ENCODE measurements around the gene WNT3A.
"Not testable (repeated sequence)": the region's sequence is repeated elsewhere in the genome, so short reads cannot be mapped to it uniquely, and the experiment has no call there.

WNT3A gene

DNA sequence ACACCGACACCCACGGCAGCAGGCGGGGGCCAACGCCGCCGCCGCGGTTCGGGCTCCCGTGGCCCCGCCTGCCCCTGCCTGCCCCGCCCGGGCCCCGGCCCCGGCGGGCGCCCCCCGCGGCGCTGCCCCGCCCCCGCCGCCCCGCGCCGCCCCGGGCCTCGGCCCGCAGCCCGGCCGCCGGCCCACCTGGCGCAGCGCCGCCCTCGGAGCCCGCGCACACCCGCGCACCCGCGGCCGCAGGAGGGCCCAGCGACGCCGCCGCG lies at the start of gene WNT3A:
Gene WNT3A, plus strand, starts transcription at position 213 of the 263 bp plus-strand sequence. CDS start 131 bp downstream, outside the sequence.
- in situ Hi-C loops (cut with MboI; ENCODE audit: low sequenced_read_pairs): no loop called here

- in situ Hi-C loops (cut with MboI; ENCODE audit: low sequenced_read_pairs): no loop called here
These were observed 48.0 kb upstream of the WNT3A start for GRCh38 chr1:227958617-227959324.

DNA sequence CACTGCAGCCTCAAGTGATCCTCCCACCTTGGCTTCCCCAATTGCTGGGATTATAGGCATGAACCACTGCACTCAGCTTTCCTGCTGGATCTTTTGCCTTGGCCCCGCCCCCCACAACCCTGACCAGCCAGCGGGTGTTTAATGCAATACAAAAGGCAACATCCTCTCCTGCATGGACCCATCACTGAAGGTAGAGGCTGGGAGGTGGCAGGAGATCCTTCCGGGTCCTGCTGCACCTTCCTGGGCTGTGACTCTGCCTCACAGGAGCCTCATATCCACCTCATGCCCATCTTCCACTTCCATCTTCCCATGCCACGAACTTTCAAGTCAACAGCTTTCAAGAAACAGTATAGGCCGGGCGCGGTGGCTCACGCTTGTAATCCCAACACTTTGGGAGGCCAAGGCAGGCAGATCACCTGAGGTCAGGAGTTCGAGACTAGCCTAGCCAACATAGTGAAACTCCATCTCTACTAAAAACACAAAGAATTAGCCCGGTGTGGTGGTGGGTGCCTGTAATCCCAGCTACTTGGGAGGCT lies 47.4 kb upstream of the WNT3A start:
- in situ Hi-C loops (cut with MboI; ENCODE audit: low sequenced_read_pairs): no loop called here

DNA sequence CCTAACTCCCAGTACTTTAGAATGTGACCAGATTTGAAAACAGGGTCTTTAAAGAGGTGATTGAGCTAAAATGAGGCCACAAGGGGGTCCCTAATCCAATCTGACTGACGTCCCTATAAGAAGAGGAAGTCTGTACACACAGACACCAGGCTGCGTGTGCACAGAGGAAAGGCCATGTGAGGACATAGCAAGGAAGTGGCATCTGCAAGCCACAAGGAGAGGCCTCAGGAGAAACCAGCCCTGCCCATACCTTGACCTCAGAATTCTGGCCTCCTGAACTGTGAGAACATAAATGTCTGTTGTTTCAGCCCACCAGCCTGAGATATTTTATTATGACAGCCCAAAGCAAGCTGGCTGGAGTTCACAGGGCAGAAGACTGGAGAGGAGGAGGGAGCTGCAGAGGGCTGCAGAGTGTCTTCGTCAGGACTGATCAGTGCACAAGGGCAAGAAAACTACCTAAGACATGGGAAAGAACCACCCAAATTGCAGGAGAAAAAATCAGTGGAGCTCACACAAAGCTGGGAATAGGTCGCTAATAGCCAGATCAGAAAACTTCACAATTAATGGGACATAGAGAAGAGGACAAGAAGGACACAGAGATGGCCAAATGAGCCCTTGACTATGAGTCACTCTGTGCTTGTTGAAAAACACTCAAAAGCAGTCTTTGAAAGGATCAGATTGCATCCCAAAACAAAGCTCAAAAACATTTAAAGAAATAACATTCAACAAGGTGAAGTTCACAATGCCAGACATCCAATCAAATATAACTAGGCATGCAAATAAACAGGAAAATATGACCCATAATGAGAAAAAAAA lies 44.9 kb upstream of the WNT3A start:
- in situ Hi-C loops (cut with MboI; ENCODE audit: low sequenced_read_pairs): no loop called here

DNA sequence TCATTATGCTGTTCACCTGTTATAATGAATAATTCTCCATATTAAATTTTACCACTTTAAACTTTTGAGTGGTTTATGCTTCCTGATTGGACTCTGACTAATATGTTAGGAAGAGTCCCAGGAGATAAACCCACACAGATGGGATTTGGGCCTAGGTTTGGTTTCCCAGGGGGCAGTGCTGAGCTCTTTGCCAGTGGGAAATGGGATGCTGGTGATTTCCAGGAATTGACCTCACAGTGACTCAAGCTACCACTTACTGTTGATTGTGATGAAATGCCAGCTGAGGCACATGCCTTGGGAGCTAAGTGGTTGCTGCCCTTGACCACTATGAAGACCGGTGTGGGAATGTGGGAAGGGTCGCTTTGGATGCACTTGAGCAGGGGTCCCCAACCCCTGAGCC lies 40.1 kb upstream of the WNT3A start:
- in situ Hi-C loops (cut with MboI; ENCODE audit: low sequenced_read_pairs): not testable (repeated sequence)

- in situ Hi-C loops (cut with MboI; ENCODE audit: low sequenced_read_pairs): not testable (repeated sequence)
These were observed 39.0 kb upstream of the WNT3A start for GRCh38 chr1:227967815-227968214.

DNA sequence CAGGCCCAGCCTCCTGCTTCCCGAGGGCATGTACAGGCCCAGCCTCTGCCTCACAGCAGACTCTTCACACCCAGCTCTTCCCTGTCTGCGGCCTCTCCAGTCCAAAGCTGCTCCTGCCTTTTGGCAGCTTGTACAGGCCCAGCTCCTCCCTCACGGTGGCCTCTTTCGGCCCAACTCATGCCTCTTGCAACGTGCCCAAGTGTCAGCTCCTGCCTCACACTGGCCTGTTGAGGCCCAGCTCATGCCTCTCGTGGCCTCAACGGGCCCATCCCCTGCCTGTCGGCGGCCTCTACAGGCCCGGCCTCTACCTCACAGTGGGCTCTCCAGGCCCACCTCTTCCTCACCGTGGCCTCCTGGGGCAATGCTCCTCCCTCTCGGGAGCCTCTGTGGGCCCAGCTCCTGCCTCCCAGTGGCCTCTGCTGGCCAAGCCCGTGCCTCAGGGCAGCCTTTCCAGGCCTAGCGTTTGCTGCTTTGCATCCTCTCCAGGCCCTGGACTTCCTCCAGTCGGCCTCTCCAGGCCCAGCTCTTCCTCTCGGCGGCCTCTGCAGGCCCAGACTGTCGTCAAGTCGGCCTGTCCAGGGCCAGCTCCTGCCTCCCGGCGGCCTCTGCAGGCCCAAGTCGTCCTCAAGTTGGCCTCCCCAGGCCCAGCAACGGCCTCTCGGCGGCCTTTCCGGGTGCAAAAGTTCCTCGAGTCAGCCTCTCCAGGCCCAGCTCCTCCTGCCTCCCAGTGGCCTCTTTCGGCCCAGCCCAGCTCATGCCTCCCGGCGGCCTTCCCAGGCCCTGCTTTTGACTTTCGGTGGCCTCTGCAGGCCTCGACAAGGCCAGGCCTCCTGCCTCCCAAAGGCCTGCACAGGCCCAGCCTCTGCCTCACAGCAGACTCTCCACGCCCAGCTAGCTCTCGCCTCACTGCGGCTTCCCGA lies 36.5 kb upstream of the WNT3A start:
- in situ Hi-C loops (cut with MboI; ENCODE audit: low sequenced_read_pairs): not testable (repeated sequence)

- in situ Hi-C loops (cut with MboI; ENCODE audit: low sequenced_read_pairs): not testable (repeated sequence)
These were observed 35.6 kb upstream of the WNT3A start for GRCh38 chr1:227971216-227971615.

GRCh38 chr1:227971643-227972282 lies 35.0 kb upstream of the WNT3A start:
- in situ Hi-C loops (cut with MboI; ENCODE audit: low sequenced_read_pairs): not testable (repeated sequence)

GRCh38 chr1:227972283-227972679 lies 34.5 kb upstream of the WNT3A start:
- in situ Hi-C loops (cut with MboI; ENCODE audit: low sequenced_read_pairs): not testable (repeated sequence)

GRCh38 chr1:227972843-227973374 lies 33.9 kb upstream of the WNT3A start:
- in situ Hi-C loops (cut with MboI; ENCODE audit: low sequenced_read_pairs): not testable (repeated sequence)

DNA sequence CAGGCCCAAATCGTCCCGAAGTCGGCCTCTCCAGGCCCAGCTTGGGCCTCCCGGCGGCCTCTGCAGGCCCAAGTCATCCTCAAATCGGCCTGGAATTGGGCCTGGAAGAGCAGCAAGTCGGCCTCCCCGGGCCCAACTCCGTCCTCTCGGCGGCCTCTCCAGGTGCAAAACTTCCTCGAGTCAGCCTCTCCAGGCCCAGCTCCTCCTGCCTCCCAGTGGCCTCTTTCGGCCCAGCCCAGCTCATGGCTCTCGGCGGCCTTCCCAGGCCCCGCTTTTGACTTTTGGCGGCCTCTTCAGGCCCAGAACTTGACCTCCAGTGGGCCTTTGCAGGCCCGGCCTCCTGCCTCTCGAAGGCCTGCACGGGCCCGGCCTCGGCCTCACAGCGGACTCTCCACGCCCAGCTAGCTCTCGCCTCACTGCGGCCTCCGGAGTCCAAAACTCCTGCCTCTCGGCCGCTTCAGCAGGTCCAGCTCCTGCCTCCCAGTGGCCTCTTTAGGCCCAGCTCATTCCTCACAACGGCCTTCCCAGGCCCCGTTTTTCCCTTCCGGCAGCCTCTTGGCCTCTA lies 33.0 kb upstream of the WNT3A start:
- in situ Hi-C loops (cut with MboI; ENCODE audit: low sequenced_read_pairs): not testable (repeated sequence)

DNA sequence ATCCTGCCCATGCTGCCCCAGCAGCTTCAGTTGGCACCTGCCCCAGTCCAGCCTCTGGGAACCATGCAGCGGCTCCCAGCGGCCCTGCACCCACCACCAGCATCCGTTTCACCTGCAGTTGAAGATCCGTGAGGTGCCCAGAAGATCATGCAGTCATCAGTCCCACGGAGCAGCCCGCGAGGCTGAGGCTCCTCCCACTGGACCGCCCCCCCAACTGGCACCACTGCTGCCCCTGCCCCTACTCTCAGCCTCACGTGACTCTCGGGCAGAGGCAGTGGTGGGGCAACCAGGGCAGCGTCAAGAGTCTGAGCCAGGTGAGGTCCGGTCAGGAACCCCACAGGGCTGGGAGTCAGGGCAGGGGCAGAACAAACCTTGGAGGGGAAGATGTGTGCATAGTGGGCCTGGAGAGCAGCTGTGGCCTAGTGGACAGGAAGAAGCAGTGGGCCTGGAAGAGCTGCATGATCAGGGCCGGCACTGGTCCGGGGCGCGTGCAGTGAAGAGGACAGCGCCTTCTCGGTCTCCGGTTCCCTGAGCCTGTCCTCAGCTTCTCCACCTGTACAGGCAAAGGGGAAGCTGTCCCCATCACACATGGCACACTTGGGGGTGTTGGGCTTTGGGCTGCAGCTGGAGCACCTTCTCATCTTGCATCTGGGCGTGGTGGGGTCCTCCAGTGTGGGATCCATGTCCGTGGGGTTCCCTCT lies 31.1 kb upstream of the WNT3A start:
- in situ Hi-C loops (cut with MboI; ENCODE audit: low sequenced_read_pairs): not testable (repeated sequence)

- in situ Hi-C loops (cut with MboI; ENCODE audit: low sequenced_read_pairs): no loop called here
These were observed 19.6 kb upstream of the WNT3A start for GRCh38 chr1:227987181-227987580.

- in situ Hi-C loops (cut with MboI; ENCODE audit: low sequenced_read_pairs): no loop called here
These were observed 12.0 kb upstream of the WNT3A start for GRCh38 chr1:227994632-227995300.

GRCh38 chr1:227996187-227996950 lies 10.4 kb upstream of the WNT3A start:
- in situ Hi-C loops (cut with MboI; ENCODE audit: low sequenced_read_pairs): no loop called here

GRCh38 chr1:227998374-227999055 lies 8.3 kb upstream of the WNT3A start:
- in situ Hi-C loops (cut with MboI; ENCODE audit: low sequenced_read_pairs): no loop called here
